GM13977 (cell line): ENCODE data around the gene EFHC1.
A peak's percentile ranks its signal among the peaks of the same experiment; 100 is the strongest.

ENCODE experiments used
- DNase-seq: peaks from one replicate; pipeline ENCODE4 v3.0.0; 2012; ENCODE audit warnings: low spot score
- CTCF ChIP-seq: IDR thresholded peaks from 2 replicates; pipeline ENCODE4 v1.5.1; 2012; ENCODE audit warnings: mild to moderate bottlenecking, control low read depth; ENCODE audit not compliant: insufficient read depth; ENCODE audit errors: extremely low read depth, missing control alignments
- in situ Hi-C: fragments of 300-500 bp; cut with MboI; formaldehyde crosslinking; loops from one replicate; pipeline ENCODE4 v1.12.0; 2022; ENCODE audit warnings: low sequenced_read_pairs, low pct_unique_long_range_greater_than_20kb, mixed read lengths, inconsistent platforms; ENCODE audit not compliant: unreplicated experiment

EFHC1 gene

GRCh38 chr6:52394251-52394666 lies 25.9 kb upstream of the EFHC1 start:
- in situ Hi-C loops: loop anchor here (5.0 to 10.0 kb wide), 2 partner anchors 37 to 229 kb away; no protein-coding TSS in a partner anchor
- no peak for TF ChIP-seq CTCF

DNA sequence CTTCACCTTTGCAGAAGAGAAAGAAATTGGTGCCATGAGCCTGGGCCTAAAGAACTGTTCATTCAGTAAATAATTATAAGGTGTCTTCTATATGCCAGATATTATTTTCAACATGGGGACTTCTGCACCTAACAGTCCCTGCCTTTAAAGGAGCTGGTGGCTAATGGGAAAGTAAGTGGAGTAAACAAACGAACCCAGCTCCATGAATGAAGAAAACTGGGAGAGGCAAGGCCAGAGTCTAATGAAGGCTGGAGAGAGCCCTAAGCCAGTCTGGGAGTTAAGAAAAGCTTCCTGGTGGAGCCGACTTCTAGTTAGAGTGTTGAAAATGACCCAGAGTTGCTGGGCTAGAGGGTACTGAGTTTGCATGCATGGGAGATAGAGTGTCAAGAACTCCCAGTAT lies 24.2 kb upstream of the EFHC1 start:
- TF ChIP-seq CTCF: no peak
- no peak for DNase-seq
- in situ Hi-C loops: loop anchor here (10.0 kb wide), 1 partner anchor 231 kb away; no protein-coding TSS in a partner anchor

More at GRCh38 chr6:52394251-52394666, 25.9 kb upstream of the EFHC1 start:
- DNase-seq: no peak

- in situ Hi-C loops: loop anchor here (5.0 to 10.0 kb wide), 2 partner anchors 107 to 235 kb away; no protein-coding TSS in a partner anchor
- peak; percentile 85 for TF ChIP-seq CTCF
- DNase-seq: peak; percentile 50
These were observed 20.4 kb upstream of the EFHC1 start for GRCh38 chr6:52399511-52400312.

DNA sequence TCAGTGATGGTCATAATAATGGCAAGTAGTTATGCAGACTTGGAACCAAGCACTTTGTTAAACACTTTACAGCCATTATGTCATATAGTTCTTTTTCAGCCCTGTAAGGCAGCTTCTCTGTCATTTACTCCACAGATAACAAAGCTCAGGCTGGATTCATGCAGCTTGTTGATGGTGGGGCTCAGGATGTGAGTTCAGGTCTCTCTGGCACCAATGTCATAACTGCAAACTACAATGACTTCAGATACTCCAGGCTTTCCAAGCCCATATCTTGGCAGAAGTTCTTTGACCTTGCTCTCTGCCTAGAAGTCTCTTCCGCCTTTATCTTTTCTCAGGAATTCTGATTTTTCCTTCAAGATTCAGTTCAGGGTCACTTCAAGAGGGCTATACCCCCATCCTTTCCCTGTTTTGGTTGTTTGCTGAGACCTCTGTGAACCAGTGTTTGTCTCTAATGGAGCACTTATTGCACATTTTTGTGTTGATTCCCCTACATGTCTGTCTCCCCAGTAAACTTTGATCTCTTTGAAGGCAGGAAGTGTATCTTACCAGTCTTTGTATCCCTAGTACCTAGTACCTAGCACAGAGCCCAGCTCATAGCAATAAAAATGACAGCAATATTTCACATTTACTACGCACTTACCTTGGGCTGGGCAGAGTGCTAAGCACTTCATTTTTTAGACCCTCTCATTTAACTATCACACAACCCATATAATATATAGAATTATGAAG lies 19.7 kb upstream of the EFHC1 start:
- in situ Hi-C loops: loop anchor here (5.0 kb wide), 1 partner anchor 108 kb away; no protein-coding TSS in a partner anchor
- no peak for DNase-seq
- no peak for TF ChIP-seq CTCF

DNA sequence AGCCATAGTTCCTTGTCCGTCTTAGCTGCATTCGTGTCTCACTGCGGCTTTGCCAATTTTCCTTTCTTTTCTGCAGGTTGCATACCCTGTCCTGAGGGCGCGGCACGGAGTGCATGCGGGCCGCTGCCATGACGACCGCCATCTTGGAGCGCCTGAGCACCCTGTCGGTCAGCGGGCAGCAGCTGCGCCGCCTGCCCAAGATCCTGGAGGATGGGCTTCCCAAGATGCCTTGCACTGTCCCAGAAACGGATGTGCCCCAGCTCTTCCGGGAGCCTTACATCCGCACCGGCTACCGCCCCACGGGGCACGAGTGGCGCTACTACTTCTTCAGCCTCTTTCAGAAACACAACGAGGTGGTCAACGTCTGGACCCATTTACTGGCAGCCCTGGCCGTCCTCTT lies 17.1 kb upstream of the EFHC1 start:
- TF ChIP-seq CTCF: no peak
- in situ Hi-C loops: loop anchor here (5.0 kb wide), 1 partner anchor 111 kb away; no protein-coding TSS in a partner anchor
- DNase-seq: no peak

GRCh38 chr6:52403627-52404026 lies 16.5 kb upstream of the EFHC1 start:
- in situ Hi-C loops: loop anchor here (5.0 kb wide), 1 partner anchor 111 kb away; no protein-coding TSS in a partner anchor
- no peak for TF ChIP-seq CTCF
- no peak for DNase-seq
